GM08714 (cell line): ENCODE results near the gene ABCC8.

ENCODE experiments used
- H3K4me3 ChIP-seq: fragments of 200-500 bp; sonication (Bioruptor generic); 2 replicates; pipeline ENCODE4 v1.5.1; 2014; ENCODE audit warnings: mild to moderate bottlenecking, low read length, inconsistent platforms
- ZNF274 ChIP-seq: IDR thresholded peaks from 2 replicates; pipeline ENCODE4 v1.6.1; 2012; ENCODE audit warnings: mild to moderate bottlenecking, low read depth, low read length

The ABCC8 gene

GRCh38 chr11:17389211-17389956 is 87.3 kb downstream of the ABCC8 start:
- TF ChIP-seq ZNF274, result no peak
- peak overlapping the region; percentile 39; the same call in 1 of the 2 replicates for H3K4me3 ChIP-seq

- no peak for TF ChIP-seq ZNF274
Measured at GRCh38 chr11:17388609-17389210, 87.9 kb downstream of the ABCC8 start, which contains the start of gene KCNJ11. Gene KCNJ11 (minus strand): TSS chr11:17388659. CDS start chr11:17388091, 568 bp downstream.

GRCh38 chr11:17387811-17388210 is 88.8 kb downstream of the ABCC8 start:
- no peak for TF ChIP-seq ZNF274
- H3K4me3 ChIP-seq, result no peak overlapping the region

More at GRCh38 chr11:17388609-17389210, 87.9 kb downstream of the ABCC8 start, which contains the start of gene KCNJ11:
- peak within 1 kb of the TSS; percentile 39; the same call in 1 of the 2 replicates for H3K4me3 ChIP-seq

GRCh38 chr11:17387254-17387653 is 89.4 kb downstream of the ABCC8 start:
- TF ChIP-seq ZNF274, result no peak
- H3K4me3 ChIP-seq, result no peak overlapping the region

- no peak for TF ChIP-seq ZNF274
- no peak overlapping the region for H3K4me3 ChIP-seq
Measured at GRCh38 chr11:17386331-17387084, 90.1 kb downstream of the ABCC8 start.

- no peak for TF ChIP-seq ZNF274
- H3K4me3 ChIP-seq, result no peak overlapping the region
Measured at GRCh38 chr11:17385926-17386325, 90.7 kb downstream of the ABCC8 start.

GRCh38 chr11:17385492-17385891 is 91.2 kb downstream of the ABCC8 start:
- TF ChIP-seq ZNF274, result no peak
- H3K4me3 ChIP-seq, result no peak overlapping the region

GRCh38 chr11:17384002-17384511 is 92.6 kb downstream of the ABCC8 start:
- TF ChIP-seq ZNF274, result no peak
- no peak overlapping the region for H3K4me3 ChIP-seq

GRCh38 chr11:17383461-17383860 is 93.2 kb downstream of the ABCC8 start:
- H3K4me3 ChIP-seq, result no peak overlapping the region
- no peak for TF ChIP-seq ZNF274

- TF ChIP-seq ZNF274, result no peak
- H3K4me3 ChIP-seq, result no peak overlapping the region
Measured at GRCh38 chr11:17382046-17382728, 94.5 kb downstream of the ABCC8 start.

GRCh38 chr11:17381156-17381555 is 95.5 kb downstream of the ABCC8 start:
- no peak for TF ChIP-seq ZNF274
- no peak overlapping the region for H3K4me3 ChIP-seq

- no peak overlapping the region for H3K4me3 ChIP-seq
- no peak for TF ChIP-seq ZNF274
Measured at GRCh38 chr11:17379383-17380180, 97.1 kb downstream of the ABCC8 start.

- TF ChIP-seq ZNF274, result no peak
- no peak overlapping the region for H3K4me3 ChIP-seq
Measured at GRCh38 chr11:17378655-17379054, 98.0 kb downstream of the ABCC8 start.
